Spleen (tissue), 7 donors: ENCODE results near the gene ZNF717.

Source experiments
- POLR2A ChIP-seq, 3 donors: fragments of 450-650 bp; IDR thresholded peaks; one replicate each; pipeline ENCODE4 v1.5.1; 2017; ENCODE audit warnings: antibody characterized with exemption in 3 of 3, mild to moderate bottlenecking in 1 of 3
- POLR2AphosphoS5 ChIP-seq, 3 donors: sonication (generic); formaldehyde crosslinking; IDR thresholded peaks; one replicate each; pipeline ENCODE4 v1.5.1; 2017; ENCODE audit warnings: antibody characterized with exemption in 3 of 3
- TF ChIP-seq, protein P1 (sequence below), 11 experiments: fragments of 200-600 bp in 7 of 11; fragments of 450-650 bp in 4 of 11; sonication (generic) in 4 of 11; IDR thresholded peaks in 8 of 11; conservative IDR thresholded peaks in 3 of 11; 1 replicate in 7 of 11; 2 replicates in 4 of 11; pipeline versions ENCODE4 v1.4.0 to v1.8.0; 2016 to 2021; ENCODE audit warnings: antibody characterized with exemption in 11 of 11, inconsistent platforms in 4 of 11, mild to moderate bottlenecking in 1 of 11
- donor health status: DM: no; HTN: no; CAD: no; lungs with moderate emphysema.
- donor health status: DM: no; HTN: no; CAD: no.
- donor health status: DM: no; HTN: no; CAD: no.

DNA sequence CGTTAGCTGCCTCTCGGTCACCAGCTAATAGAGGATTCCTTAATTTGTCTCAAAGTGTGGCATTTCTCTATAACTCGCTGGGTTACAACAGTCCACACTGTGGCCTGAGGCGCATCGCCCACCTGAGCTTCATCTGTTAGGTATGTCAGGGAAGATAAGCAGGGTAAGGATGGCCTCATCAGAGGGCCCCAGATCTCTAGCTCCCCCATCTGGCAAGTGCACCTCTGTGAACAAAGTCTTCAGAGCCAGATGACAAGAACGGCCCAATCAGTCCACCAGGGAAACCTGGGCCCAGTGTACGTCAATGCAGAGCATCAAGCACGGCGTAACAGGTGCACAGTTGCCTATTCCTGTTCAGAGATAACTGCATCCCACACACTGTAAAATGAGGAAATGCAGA lies 98.0 kb downstream of the ZNF717 start:
- TF ChIP-seq, protein P1, sequence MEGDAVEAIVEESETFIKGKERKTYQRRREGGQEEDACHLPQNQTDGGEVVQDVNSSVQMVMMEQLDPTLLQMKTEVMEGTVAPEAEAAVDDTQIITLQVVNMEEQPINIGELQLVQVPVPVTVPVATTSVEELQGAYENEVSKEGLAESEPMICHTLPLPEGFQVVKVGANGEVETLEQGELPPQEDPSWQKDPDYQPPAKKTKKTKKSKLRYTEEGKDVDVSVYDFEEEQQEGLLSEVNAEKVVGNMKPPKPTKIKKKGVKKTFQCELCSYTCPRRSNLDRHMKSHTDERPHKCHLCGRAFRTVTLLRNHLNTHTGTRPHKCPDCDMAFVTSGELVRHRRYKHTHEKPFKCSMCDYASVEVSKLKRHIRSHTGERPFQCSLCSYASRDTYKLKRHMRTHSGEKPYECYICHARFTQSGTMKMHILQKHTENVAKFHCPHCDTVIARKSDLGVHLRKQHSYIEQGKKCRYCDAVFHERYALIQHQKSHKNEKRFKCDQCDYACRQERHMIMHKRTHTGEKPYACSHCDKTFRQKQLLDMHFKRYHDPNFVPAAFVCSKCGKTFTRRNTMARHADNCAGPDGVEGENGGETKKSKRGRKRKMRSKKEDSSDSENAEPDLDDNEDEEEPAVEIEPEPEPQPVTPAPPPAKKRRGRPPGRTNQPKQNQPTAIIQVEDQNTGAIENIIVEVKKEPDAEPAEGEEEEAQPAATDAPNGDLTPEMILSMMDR (IDR thresholded peaks at IDR 0.05 in 8 of 11, conservative IDR thresholded peaks at IDR 0.05 in 3 of 11), result no peak
- TF ChIP-seq POLR2A (IDR thresholded peaks at IDR 0.05), result no peak
- no peak for TF ChIP-seq POLR2AphosphoS5 (IDR thresholded peaks at IDR 0.05)
